GM12801 (cell line): ENCODE results near the gene SPAG8.

Experiments used
- CTCF ChIP-seq: IDR thresholded peaks from one replicate; pipeline ENCODE4 v1.5.1; 2011; ENCODE audit warnings: control low read depth; ENCODE audit not compliant: insufficient read length; ENCODE audit errors: extremely low read depth

Gene SPAG8

GRCh38 chr9:35766997-35767396 lies 45.1 kb downstream of the SPAG8 start:
- no peak for TF ChIP-seq CTCF

- no peak for TF ChIP-seq CTCF
Measured at GRCh38 chr9:35763803-35764202, 48.3 kb downstream of the SPAG8 start.

GRCh38 chr9:35763181-35763580 lies 48.9 kb downstream of the SPAG8 start:
- TF ChIP-seq CTCF, result no peak

GRCh38 chr9:35760651-35761050 lies 51.4 kb downstream of the SPAG8 start:
- no peak for TF ChIP-seq CTCF

- no peak for TF ChIP-seq CTCF
Measured at GRCh38 chr9:35759795-35760194, 52.3 kb downstream of the SPAG8 start.
